GM18520 (cell line): ENCODE measurements around the gene ITLN1.

Experiments used
- ATAC-seq: cut with Tn5 transposase; IDR thresholded peaks from one replicate; pipeline ENCODE4 v1.9.1; 2021; ENCODE audit not compliant: unreplicated experiment

The ITLN1 gene

GRCh38 chr1:160858507-160858906, 26.5 kb downstream of the ITLN1 start:
- no peak for ATAC-seq

- no peak for ATAC-seq
These were observed 26.9 kb downstream of the ITLN1 start for GRCh38 chr1:160858097-160858496.

DNA sequence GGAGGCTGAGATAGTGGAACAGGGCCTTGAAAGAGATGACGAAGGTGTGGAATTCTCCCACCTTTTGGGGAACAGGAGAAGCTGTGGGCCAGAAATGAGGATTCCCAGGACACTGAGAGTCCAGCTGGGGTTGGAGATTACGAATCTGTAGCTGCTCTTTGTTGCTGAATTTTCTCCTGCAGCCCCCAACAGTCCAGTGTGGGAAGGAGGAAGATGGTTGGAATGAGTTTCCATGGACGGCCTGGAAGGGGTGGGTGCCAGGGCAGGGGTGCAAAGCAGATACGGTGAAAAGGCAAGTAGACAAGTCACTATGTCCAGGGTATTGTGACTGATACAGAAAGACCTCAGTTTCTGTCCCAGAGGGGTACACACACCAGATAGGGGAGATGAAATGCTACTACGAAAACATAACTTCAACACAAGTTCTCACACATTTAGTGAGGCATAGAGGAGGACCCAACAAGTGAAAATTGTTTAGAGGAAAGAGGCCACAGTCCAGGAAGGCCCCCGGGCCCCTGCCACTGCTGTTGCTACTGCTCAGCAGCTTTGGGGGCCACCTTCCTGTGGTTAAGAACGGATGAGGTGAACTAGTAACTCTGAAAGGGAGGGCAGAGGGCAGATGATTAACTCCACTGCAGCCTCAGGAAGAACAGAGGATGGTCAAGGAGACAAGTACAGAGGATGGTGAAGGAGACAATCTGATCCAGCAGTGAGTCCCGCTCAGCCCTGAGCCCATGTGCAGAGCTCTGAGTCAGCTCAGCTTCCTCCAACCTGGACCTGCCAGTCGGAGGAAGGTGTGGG, 29.6 kb downstream of the ITLN1 start:
- ATAC-seq: peak; percentile 70

DNA sequence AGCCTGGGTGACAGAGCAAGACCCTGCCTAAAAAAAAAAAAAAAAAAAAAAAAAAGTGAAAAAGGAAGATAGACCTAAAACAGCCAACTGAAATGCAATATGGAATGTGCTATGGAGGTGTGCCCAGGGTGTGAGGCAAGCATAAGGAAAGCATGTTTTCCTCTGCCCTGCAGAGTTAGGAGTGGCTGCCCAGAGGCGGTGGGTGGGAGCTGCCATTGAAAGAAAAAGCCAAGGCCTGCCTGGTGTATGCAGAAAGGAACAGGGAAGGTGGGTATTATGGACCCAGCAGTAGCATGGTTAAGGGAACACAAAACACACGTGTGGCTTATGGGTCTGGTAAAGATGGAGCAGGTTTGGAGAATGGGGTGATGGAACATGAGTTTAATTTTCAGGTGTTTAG, 31.2 kb downstream of the ITLN1 start:
- ATAC-seq: no peak

DNA sequence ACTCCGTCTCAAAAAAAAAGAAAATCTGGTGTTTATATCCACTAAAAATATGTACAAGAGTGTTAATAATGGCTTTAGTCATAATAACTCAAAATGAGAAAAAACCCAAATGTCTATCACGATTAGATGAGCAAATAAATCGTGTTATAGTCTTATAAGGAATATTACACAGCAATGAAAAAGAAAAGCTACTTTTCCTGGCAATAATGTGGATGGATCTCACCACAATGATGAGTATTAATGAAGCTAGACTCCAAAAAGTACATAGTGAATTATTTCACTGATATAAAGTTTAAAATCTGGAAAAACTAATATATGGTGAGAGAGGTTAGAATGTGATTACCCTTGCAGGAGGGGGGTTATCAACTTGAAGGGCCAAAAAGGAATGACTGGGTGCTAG, 32.0 kb downstream of the ITLN1 start:
- ATAC-seq: no peak

- ATAC-seq: no peak
These were observed 34.0 kb downstream of the ITLN1 start for GRCh38 chr1:160850993-160851392.

DNA sequence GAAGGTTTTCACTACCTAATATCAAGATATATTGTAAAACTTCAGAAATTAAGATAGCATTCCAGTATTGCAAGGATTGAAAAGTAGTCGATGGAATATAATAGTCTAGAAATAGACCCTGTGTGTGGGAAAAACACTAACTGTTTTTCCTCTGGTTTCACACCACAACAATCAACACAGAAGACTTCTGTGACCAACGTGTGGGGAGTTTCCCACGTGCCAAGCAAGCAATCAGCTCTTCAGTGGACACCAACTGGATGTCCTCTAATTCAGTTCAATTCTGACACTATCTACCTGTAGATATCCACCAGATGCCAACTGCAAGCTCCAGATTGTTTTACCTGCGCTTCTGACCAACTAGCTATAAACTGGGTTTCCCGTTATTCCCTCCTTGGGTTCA, 34.4 kb downstream of the ITLN1 start:
- ATAC-seq: no peak

DNA sequence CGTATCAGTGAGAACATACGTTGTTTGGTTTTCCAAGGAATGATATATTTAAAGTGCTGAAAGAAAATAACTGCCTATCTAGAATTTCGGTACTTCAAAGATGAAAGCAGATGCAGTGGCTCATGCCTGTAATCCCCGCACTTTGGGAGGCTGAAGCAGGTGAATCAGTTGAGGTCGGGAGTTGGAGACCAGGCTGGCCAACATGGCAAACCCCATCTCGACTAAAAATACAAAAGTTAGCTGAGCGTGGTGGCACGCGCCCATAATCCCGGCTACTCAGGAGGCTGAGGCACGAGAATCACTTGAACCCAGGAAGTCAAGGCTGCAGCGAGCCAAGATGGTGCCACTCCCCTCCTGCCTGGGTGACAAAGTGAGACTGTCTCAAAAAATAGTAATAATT, 38.7 kb downstream of the ITLN1 start:
- ATAC-seq: no peak

GRCh38 chr1:160844447-160845232, 40.3 kb downstream of the ITLN1 start:
- no peak for ATAC-seq

DNA sequence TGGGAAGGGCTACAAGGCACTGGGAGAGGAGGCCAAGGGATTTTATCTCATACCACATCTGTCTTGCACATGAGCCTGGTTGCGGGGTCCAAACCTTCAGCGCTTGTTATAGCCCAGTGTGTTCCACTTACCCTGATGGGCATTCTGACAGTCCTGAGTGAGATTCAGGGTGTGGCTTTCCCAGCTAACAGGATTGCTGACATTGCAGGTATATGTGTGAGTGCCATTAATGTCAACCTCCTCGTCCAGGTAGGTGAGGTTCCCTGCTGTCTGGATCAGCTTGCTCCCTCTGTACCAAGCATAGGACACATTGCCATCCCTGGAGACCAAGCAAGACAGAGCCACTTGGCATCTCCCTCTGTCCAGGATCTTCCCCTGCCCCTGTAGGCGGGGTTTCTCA, 43.9 kb downstream of the ITLN1 start:
- ATAC-seq: no peak

GRCh38 chr1:160839746-160840145, 45.2 kb downstream of the ITLN1 start:
- no peak for ATAC-seq

GRCh38 chr1:160838888-160839287, 46.1 kb downstream of the ITLN1 start:
- no peak for ATAC-seq

- peak; percentile 53 for ATAC-seq
These were observed 47.3 kb downstream of the ITLN1 start for GRCh38 chr1:160837558-160838205.

DNA sequence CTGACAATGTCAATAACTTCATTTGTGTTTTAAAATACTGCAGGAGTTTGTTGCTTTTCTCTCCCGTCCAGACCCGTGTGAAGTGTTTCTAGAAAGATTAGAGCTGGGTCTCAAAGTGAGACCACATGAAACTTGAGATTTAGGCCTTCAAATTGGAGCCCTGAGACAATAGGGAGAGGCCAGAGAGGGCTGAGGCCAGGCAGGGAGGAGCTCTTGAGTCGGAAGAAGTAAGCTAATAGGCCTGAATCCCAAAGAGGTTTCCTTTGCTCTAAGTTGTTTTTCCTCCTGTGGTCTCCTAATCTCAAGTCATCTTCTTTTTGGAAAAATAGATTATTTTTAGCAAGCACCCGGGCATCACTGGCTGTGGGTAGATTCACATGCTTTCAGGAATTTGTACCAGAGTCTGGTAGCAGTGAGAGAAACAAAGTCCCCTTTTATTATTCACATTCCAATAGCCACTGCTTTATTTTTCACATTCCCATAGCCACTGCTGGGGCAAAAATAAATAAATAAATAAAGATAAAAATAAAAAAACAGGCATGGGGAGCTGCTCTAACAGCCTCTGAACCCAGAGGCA, 47.9 kb downstream of the ITLN1 start:
- no peak for ATAC-seq

DNA sequence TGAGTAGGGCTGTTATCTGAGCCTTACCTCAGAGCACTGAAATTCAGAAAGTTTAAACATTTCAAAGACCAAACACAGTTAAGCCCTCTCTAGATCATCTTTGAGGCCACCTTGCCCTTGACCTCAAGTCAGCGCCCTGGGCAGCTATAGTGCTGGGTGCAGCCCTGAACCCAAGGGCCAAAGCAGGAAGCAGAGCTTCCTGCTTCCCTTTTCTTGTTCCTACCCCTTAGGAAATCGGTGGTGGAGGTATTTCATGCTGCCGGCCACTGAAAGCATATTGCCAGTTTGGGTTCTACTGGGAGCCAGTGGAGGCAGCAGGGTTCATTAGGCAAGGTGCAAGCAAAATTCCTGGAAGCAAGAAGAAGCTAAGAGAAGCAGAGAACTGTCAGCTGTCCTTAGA, 48.4 kb downstream of the ITLN1 start:
- ATAC-seq: no peak

DNA sequence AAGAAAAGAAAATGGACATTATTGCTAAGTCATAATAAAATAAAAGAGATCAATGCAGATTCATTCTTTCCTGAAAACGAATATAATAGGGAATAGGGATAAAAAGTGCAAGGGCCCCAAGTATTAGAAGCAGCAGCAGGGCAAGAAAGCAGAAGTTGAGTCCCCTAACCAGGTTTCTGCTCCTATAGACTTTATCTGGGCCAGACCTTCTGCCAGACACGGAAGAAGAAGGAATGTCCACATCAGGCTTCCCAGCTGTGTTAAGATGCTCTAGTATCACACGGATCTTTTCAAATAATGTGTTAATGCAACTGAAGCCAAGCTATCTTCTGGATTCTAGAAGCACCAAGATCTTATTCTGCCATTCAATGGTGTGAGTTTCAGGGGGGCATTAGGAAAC, 49.2 kb downstream of the ITLN1 start:
- ATAC-seq: no peak

DNA sequence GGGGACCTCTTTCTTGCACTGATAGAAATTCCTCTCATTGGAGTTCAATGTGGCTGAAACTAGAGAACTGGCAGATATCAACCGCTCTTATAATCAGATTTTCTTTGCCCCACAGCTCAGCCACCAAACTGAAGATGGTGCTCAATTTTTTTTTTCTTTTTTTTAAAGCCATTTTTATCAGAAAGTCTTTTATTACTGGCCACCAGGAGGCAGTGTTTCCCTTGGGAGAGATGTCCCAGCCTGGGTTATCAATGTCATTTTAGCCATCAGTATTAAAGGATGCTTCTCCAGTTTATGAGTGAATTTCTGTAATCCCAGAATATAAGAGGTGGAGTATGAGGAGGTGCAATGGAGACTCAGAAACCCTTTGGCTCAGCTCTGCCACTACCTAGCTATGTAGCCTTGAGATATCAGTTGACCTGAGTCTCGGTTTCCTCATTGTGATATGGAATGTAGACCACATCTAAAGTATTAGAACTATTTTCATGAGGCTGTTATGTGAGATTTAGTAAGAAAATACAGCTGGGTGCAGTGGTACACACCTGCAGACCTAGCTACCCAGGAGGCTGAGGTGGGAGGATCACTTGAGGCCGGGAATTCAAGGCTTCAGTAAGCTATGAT, 49.9 kb downstream of the ITLN1 start:
- no peak for ATAC-seq

DNA sequence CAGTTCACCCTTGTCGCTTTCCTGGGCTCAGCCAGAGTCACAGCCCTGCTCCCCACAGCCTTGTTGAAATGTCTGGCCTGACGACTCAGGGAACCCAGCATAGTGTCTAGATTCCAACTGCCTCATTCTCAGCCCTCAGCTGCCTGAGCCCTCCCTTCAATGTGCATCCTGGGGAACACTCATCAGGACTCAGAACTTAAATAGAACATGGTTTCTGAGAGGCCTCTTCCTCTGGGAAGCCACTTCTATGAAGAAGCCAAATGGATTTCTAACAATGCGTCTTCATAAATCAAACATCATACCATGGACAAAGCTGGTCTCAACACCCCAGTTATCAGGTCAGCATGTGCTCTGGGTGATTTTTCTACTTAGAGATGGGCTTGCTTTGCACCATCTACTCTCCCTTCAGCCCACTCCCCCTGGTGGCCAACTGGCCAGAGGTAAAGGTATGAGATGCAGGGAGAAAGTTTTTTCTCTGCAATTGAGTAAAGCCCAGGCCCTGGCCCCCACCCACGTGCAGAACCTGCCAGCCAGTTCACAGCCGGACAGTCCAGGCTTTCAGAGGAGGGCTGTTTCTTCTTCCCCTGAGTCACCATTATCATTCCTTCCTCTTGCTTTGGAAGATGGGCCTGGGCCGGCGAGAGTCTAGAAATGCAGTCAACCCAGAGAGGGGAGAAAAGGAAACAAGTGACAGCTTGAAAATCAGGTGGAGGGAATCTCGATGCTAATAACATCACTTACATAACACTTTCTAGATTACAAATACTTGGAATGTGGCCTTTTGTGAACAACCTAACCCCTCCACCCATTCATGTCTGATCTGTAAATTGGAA, 54.4 kb downstream of the ITLN1 start:
- ATAC-seq: no peak

DNA sequence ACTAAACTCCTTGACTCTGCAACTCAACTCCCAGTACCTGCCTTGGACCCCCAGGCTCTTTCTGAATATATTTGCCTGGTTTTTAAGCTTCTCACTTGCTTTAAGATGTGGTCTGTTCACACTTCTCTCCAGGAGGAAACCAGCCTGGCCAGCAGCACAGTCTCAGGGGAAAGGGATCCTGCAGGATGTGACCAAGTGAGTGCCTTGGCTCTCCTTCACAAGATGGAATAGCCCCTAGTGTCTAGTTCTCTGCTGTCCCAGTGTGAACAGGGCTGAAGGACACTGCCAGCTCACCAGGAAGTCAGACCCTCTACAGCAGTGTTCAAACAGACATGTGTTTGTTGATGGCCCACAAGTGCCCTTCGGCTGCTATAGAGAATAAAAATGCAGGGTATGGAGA, 55.2 kb downstream of the ITLN1 start:
- ATAC-seq: no peak

DNA sequence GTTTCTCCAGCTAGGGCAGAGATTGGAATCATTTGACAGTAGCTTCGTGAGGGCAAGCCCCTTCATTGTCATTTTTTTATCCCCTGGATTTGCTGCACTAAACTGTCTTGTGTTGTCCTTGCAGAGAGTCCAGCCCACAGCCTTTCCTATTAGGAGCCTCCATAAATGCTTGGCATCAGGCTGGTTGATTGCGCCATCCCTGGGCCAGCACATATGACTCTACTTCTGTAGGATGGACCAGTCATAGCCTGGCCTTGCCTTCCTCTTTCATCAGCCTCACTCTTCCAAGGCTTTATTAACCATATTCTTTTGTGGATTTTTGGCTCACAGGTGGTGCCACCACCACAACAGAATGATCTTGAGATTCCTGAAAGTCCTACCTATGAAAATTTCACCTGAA, 57.6 kb downstream of the ITLN1 start:
- no peak for ATAC-seq
